GM18498 (cell line): Measurements from ENCODE around the gene MTHFD1L.

Experiments used
- ATAC-seq: cut with Tn5 transposase; IDR thresholded peaks from one replicate; pipeline ENCODE4 v1.9.1; 2021; ENCODE audit warnings: mild to moderate bottlenecking, moderate library complexity; ENCODE audit not compliant: unreplicated experiment

MTHFD1L gene

DNA sequence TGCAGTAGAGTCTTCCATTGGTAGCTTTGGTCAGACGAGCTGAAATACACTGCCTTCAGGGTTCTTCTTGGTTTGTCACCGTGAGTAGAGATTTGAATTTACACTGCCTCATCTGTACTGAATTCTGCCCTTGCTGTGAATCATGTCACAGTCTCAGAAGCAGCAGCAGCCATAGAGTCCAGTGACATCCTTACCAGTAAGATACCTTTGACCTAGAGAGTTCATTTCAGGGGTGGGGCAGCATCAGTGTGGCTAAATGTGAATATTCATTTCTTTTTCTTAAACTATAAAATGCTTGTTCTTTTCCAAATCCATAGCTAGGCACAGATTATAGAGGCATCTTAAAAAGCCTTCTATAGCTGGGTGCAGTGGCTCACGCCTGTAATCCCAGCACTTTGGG lies 223.5 kb downstream of the MTHFD1L start:
- ATAC-seq = no peak

DNA sequence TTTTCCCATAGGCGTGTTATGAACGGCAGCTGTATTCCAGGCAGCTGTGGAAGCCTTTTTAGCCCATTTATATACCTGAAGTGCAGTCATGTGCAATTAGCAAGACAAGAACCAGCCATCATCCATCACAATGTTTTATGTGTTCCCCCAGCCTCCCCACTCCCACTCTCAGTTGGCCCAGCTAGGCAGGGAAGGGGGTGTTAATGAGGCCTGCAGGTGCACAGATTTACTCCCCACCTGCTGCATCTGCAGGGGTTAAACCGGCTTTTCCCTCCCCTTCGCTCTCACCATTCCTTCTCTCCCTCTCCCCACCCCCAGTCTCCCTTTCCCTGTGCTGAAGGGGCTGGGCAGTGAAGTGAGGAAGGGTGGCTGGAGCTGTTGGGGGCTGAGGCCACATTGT lies 224.5 kb downstream of the MTHFD1L start:
- ATAC-seq = no peak

DNA sequence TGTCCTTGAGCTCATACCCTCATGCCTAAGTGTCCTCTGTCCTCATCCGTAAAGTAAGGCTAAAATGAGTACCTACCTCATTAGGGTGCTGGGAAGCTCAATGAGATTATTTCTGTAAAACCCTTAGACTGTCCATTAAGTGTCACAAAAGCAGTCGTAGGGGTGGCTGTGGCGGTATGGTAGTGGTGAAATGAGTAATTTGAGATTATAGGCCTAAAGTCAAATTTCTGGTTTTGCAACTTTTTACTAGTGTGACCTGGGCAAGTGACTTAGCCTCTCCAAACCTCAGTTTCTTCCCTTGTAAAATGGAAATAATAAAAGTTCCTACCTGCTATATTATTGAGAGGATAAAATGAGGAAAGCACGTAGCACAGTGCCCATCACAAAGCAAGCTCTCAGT lies 226.1 kb downstream of the MTHFD1L start:
- no peak for ATAC-seq

- no peak for ATAC-seq
These were observed 227.1 kb downstream of the MTHFD1L start for GRCh38 chr6:151092591-151092990.

- ATAC-seq = no peak
These were observed 228.2 kb downstream of the MTHFD1L start for GRCh38 chr6:151093706-151094105.

DNA sequence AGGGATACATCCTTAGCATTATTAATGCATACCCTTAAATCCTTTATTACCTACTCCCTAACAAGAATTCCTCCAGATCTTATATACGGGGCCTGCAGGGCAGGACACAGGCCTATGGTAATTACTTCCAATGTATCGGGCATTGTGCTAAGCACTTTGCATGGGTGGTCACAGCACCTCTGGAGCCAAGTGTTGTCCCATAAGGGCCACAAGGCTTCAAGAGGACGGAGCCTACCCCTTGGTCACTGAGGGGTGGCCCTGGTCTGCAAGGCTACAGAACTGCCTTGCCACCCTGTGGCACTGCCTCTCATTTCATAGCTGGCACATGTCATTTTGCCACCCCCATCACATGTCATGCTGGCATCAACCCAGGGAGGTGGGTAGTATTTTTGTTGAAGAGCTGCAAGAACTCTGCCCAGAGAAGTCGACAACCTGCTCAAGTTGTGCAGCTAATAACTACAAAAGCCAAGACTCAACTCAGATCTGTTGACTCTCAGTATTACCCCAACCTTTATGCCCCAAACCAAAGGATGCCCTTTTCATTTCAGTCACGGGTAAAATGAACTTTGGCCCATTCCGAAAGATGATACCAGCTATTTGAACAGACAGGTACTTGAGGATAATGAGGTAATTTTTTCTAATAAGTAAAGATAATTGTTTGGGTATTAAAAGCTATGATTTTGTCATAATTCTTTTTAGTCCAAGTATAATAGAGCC lies 230.2 kb downstream of the MTHFD1L start:
- ATAC-seq = no peak

DNA sequence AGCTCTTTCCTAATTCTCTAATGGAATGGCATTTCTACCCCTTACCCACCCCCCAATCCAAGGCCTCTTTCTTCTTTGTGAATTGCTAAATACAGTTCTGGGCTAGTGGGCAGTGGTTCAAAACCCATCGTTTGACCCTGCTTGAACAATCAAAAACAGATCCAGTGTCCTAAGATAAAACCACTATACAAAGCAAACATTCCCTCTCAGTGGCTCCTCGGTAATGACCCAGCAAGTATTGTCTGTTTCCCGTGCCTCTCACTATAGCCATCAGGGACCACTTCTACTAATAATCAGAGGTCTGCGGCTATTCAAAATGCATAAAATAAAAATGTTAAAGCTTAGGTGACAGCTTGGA lies 230.7 kb downstream of the MTHFD1L start:
- ATAC-seq = no peak

GRCh38 chr6:151096691-151097606 lies 231.4 kb downstream of the MTHFD1L start:
- ATAC-seq = no peak

- no peak for ATAC-seq
These were observed 232.7 kb downstream of the MTHFD1L start for GRCh38 chr6:151098166-151098565.

- no peak for ATAC-seq
These were observed 234.8 kb downstream of the MTHFD1L start for GRCh38 chr6:151100326-151100725.

DNA sequence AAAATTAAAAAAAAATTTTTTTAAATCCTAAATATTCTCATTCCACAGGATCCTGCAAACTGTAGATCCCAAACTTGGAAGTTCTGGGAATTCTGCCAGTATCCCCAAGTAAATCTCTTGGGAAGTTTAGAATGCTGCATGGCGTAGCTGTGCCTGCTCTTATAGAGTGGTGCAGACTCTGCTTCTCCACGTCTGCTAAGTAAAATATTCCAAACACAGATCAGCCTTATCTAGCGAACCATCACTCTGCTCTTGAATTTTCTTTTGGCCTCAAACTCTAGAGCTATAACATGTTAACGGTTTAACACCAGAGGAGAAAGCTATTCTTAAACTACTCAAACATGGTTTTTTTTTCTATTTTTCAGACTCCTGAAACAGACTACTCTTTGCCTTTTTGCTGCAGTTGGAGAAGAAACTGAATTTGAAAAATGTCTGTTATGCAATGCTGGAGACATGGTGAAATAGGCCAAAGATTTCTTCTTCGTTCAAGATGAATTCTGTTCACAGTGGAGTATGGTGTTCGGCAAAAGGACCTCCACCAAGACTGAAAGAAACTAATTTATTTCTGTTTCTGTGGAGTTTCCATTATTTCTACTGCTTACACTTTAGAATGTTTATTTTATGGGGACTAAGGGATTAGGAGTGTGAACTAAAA lies 235.8 kb downstream of the MTHFD1L start:
- no peak for ATAC-seq

- no peak for ATAC-seq
These were observed 236.6 kb downstream of the MTHFD1L start for GRCh38 chr6:151101816-151102694.

GRCh38 chr6:151103266-151103665 lies 237.8 kb downstream of the MTHFD1L start:
- ATAC-seq = no peak

DNA sequence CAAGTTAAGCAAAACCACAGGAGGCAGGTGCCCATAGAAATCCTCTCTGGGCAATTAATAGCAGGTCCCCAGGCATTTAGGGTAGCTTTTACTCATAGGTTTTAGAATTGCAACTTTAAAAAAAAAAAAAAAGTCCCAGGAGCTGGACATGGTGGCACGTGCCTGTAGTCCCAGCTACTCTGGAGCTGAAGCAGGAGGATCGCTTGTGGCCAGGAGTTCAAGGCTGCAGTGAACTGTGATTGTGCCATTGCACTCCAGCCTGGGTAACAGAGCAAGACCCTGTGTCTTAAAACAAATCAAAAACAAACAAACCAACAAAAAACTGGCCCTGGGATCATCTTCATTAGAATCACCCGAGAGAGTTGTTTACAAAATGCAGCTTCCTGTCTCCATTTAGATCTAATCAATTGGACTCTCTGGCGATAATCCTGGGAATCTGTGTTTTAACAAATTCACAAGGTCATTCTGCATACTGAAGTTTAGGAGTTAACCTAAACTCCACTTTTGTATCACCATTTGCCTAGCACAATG lies 242.5 kb downstream of the MTHFD1L start:
- ATAC-seq = no peak

DNA sequence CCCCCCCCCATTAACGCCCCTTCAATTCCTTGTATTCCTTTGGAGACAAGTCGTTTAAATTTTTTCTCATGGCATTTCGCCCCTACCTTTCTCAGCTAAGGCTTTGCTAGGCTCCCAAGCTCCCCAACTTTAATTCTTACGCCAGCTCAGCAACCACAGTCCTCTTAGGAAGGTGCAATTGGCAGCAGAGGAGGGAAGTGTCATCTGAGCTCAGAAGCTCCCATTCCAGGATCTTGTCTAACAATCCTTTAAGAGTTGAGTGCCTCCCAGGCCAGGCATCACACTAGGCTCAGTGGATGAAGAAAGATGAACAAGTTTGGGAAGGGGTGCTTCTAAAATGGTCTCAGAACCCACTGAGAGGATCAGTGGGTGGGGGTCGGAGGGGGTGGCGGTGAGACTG lies 243.0 kb downstream of the MTHFD1L start:
- no peak for ATAC-seq

DNA sequence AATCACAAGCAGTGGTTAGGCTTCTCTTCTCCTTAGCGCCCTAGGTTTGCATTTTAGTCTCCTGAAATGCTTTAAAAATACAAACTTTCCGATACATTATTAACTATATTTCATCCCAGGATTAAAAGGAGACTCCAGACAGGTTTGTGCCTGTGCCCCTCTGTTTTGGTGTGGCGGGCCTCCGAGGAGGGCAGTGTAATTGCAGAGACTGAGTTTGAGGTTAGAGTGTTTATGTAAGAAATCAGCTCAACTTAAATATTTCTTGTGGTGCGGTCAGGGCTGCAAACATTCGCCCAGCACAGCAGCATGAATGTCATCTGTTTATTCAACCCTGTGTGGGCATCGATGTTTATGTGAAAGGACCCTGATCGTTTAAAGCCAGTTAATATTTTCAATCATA lies 243.9 kb downstream of the MTHFD1L start:
- no peak for ATAC-seq

- no peak for ATAC-seq
These were observed 244.5 kb downstream of the MTHFD1L start for GRCh38 chr6:151109869-151110575.

GRCh38 chr6:151110576-151110905 lies 245.0 kb downstream of the MTHFD1L start:
- no peak for ATAC-seq

DNA sequence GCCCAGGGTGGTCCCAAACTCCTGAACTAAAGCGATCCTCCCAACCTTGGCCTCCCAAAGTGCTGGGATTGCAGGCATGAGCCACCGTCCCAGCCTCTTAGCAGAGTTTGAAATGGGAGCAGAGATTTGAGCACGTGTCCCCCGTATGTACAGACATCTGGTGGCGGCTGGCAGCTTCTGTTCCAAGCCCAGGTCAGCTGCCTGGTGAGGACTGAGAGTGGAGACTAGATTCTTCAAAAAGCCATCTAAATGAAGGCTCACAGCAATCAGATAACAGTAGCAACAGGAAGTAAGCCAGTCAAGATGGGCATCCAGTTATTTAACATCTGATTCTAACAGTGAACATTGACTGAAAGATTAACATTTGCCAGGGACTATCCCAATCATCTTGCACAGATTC lies 246.2 kb downstream of the MTHFD1L start:
- no peak for ATAC-seq

DNA sequence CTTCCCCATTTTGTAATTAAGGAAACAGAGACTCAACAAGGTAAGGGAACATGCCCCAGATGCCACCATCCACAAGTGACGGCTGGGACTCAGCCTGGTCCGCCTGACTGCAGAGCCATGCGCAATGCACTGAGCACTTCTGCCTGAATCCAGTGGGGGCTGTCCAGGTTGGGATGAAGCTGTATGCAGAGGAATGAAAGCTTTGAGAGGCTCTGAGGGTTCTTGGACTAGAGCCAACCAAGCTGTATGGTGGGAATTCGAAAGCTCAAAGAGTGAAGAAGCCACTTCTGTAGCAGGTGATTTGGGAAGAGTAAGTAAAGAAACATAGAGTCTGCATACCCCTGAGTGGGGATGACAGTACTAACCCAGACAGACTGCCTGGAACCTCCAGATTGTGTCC lies 246.6 kb downstream of the MTHFD1L start:
- ATAC-seq = no peak
